ENCODE data around the gene AQP5.
"Not testable (repeated sequence)": the region's sequence is repeated elsewhere in the genome, so short reads cannot be mapped to it uniquely, and the experiment has no call there.

Gene AQP5

DNA sequence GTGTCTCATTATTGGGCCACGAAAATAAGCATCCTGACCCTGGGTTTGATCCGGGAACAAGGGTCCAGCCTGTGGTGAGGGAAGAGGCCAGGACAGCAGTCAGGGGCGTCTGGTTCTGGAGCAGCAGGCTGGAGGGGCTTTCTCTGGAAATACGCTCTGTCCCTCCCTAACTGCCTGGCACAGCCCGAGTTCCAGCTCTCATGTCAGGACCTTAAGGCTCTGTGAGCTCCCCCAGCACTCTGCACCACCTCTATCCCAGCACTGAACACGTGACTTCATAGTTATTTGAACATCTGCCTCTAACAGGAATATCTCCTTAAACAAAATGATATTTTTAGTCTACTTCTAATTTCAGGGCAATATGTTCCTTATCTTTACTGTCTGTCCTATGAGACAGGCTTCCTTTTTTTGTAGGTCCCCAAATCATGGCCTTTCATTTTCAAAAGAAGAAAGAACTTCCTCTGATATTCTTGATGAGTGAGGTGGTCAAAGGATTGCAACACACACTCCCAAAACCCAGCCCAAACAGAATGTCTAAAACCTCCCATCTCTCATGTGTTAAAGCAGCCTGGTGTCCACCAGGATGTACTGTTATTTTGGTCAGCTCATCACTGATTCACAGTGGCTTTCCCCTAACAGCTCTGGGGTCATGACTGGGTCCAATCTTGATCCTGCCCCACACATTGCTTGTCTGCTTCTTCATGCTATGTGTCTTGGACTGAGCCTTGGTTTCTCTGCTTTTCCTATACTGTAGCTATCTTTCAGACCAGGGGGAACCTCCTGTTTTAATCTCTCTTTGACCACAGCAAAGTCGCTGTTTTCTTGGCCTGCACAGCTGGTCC, 20.8 kb downstream of the AQP5 start:
- H3K36me3 ChIP-seq (replicated peaks) = no peaks in the 10 kb centered on the region
- TF ChIP-seq, protein P1, sequence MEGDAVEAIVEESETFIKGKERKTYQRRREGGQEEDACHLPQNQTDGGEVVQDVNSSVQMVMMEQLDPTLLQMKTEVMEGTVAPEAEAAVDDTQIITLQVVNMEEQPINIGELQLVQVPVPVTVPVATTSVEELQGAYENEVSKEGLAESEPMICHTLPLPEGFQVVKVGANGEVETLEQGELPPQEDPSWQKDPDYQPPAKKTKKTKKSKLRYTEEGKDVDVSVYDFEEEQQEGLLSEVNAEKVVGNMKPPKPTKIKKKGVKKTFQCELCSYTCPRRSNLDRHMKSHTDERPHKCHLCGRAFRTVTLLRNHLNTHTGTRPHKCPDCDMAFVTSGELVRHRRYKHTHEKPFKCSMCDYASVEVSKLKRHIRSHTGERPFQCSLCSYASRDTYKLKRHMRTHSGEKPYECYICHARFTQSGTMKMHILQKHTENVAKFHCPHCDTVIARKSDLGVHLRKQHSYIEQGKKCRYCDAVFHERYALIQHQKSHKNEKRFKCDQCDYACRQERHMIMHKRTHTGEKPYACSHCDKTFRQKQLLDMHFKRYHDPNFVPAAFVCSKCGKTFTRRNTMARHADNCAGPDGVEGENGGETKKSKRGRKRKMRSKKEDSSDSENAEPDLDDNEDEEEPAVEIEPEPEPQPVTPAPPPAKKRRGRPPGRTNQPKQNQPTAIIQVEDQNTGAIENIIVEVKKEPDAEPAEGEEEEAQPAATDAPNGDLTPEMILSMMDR (IDR thresholded peaks at IDR 0.05; ENCODE audit: low read depth, low read length, missing control alignments) = peak; percentile 2
- H3K4me3 ChIP-seq (ENCODE audit: low read depth, low read length) = no peak overlapping the region
- no peak overlapping the region for H3K27ac ChIP-seq
- no peak for DNase-seq
- in situ Hi-C loops (cut with HindIII; ENCODE audit: low pct_ligation_motif_present, low sequenced_read_pairs) = no loop called here
- H3K27me3 ChIP-seq (replicated peaks) = no peaks in the 10 kb centered on the region

DNA sequence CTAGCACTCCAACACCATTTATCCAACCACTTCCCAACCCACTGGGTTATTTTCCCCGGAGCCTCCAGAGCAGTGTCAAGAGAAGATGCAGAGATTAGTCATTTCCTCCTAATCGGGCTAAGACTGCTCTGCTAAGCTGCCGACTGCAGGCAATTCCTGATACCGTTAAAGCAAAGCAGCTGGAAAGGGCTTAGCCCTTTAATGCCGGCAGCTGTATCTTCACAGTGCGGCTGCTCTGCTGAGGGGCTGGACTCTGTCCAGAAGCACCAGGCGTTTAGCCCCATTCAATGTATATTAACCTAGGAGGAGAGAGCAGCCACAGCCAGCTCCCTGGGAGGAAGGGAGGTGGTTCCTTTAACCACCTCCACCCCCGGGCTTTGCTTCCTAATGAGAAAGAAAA, 22.2 kb downstream of the AQP5 start:
- TF ChIP-seq, protein P1 (IDR thresholded peaks at IDR 0.05; ENCODE audit: low read depth, low read length, missing control alignments) = peak; percentile 31
- Histone ChIP-seq H3K36me3 (replicated peaks) (no peaks in the 10 kb centered on the region), H3K27ac (peak overlapping the region; percentile 33), H3K4me3 (ENCODE audit: low read depth, low read length) (no peak overlapping the region), H3K27me3 (replicated peaks) (no peaks in the 10 kb centered on the region)
- DNase-seq = peak; percentile 82
- in situ Hi-C loops (cut with HindIII; ENCODE audit: low pct_ligation_motif_present, low sequenced_read_pairs) = no loop called here

DNA sequence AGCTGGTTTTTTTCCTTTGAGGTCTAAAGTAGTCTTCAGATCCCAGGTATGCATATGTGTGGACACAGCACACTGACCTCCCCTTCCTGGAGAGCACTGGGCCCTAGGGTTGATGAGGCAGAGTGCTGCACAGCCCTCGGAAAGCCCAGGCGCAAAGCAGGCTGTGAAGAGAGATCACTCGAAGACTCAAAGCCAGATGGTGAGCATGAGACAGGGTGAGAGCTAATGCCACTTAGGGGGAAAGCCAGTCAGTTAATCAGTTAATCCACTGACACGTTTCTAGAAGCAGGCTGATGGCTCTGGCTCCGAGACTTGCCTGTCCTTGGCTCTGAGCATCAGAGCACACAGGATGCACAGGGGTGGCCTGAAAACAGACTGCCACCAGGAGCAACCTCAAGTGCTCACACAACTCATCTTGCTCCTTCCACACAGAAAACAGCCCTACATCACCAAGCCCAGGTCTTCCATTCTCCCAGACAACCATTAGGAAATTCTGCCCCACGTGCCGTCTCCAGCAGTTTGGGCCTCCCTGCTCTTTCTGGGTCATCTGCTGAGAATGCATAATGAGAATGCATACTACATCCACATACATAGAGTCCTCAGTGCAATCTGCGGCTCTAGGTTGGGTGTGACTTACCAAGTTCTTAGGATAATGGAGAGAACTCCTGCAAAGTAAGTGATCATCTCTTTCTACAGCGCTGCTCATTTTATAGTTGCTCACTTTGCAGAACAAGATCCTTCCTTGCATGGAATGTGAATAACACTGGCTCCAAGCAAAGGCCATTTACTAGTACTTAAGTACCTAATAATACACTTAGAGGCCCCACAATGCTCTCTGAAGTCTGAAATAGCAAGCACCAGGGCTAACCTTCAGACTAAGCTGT, 23.0 kb downstream of the AQP5 start:
- peak overlapping the region; percentile 33 for H3K27ac ChIP-seq
- in situ Hi-C loops (cut with HindIII; ENCODE audit: low pct_ligation_motif_present, low sequenced_read_pairs) = no loop called here
- H3K4me3 ChIP-seq (ENCODE audit: low read depth, low read length) = no peak overlapping the region
- no peaks in the 10 kb centered on the region for H3K36me3 ChIP-seq (replicated peaks)
- DNase-seq = no peak
- H3K27me3 ChIP-seq (replicated peaks) = no peaks in the 10 kb centered on the region
- TF ChIP-seq, protein P1 (IDR thresholded peaks at IDR 0.05; ENCODE audit: low read depth, low read length, missing control alignments) = no peak

DNA sequence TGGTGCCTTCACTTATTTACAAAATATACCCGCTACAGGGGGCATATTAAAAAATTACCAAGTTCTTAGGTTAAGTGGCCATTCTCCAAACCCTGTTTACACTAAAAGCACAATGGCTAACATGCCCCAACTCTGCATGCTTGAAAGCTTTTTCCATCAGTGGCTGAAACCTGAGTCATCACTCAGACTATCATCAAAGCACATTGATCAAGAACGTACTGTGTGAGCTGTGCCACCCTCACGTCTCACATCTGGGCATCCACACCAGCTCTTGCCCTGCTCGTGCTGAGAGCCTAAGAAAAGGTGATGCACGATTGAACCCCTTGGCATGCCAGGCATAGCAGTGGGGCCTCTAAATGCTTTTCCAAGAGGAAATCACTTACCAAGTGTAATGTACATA, 24.3 kb downstream of the AQP5 start:
- DNase-seq = no peak
- no peaks in the 10 kb centered on the region for H3K36me3 ChIP-seq (replicated peaks)
- in situ Hi-C loops (cut with HindIII; ENCODE audit: low pct_ligation_motif_present, low sequenced_read_pairs) = no loop called here
- no peaks in the 10 kb centered on the region for H3K27me3 ChIP-seq (replicated peaks)
- H3K4me3 ChIP-seq (ENCODE audit: low read depth, low read length) = no peak overlapping the region
- no peak overlapping the region for H3K27ac ChIP-seq
- TF ChIP-seq, protein P1 (IDR thresholded peaks at IDR 0.05; ENCODE audit: low read depth, low read length, missing control alignments) = no peak

DNA sequence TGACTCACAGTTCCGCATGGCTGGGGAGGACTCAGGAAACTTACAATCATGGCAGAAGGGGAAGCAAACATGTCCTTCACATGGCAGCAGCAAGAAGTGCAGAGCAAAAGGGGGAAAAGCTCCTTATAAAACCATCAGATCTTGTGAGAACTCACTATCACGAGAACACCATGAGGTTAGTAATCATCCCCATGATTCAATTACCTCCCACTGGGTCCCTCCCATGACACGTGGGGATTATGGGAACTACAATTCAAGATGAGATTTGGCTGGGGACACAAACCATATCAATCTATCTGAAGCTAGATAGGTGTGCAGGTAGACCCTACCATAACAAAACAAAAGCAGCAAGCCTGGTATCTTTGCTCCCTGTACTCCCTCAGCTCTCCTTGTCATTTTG, 24.8 kb downstream of the AQP5 start:
- H3K27ac ChIP-seq; H3K27me3 ChIP-seq (replicated peaks); DNase-seq; in situ Hi-C loops (cut with HindIII; ENCODE audit: low pct_ligation_motif_present, low sequenced_read_pairs); H3K4me3 ChIP-seq (ENCODE audit: low read depth, low read length); H3K36me3 ChIP-seq (replicated peaks): not testable (repeated sequence)

DNA sequence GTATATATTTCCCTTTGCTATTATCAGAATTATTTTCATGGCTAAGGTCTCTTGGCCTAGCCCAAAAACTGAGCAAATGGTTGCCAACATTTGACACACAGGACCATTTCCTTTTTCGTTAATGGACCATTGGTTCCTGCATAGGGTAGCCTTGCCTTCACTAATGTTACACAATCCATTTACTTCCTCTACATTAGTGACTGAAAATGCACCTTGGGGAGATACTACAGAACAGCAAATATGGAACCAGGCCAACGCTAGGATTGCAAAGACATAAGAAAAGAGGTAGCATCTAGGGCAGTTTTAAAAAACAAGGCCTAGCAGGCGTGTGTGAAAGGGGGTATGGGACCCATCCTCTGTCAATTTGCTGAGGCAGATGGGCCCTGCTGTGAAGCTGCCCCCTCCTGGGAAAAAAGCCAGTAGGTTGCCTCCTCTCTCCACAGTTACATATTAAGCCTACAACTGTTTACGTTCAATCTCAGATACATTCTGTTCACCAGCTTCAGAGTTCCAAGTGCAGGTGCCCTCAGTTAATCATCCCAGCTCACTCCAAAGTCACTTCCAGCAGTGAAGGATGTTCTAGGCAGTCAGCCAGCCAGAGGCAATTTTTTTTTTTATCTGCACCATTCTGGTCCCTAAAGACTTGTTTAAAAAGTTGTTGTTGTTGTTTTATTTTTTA, 26.1 kb downstream of the AQP5 start:
- TF ChIP-seq, protein P1 (IDR thresholded peaks at IDR 0.05; ENCODE audit: low read depth, low read length, missing control alignments) = no peak
- Histone ChIP-seq H3K4me3 (ENCODE audit: low read depth, low read length) (no peak overlapping the region), H3K27ac (no peak overlapping the region), H3K27me3 (replicated peaks) (no peaks in the 10 kb centered on the region), H3K36me3 (replicated peaks) (peaks cover 10% of the 10 kb centered on the region)
- in situ Hi-C loops (cut with HindIII; ENCODE audit: low pct_ligation_motif_present, low sequenced_read_pairs) = no loop called here
- DNase-seq = no peak

DNA sequence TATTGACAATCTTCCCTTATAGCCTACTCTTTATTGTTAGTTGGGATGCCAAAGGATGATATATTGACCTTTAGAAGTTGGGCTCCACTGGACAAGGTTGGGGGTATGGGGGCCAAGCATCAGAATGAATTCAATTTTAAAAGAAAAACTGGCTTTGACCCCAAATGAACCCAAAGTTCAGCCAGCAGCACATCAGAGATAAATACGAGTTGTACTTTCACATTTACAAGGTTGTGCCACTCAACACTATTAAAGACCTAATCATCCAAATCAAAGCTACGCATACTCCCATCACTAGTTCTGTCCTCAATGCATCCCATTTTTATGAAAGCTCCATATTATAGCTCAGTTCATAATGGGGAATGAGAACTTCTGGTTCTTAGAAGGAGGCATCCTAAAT, 27.7 kb downstream of the AQP5 start:
- H3K27ac ChIP-seq; in situ Hi-C loops (cut with HindIII; ENCODE audit: low pct_ligation_motif_present, low sequenced_read_pairs); DNase-seq; H3K4me3 ChIP-seq (ENCODE audit: low read depth, low read length); H3K27me3 ChIP-seq (replicated peaks): not testable (repeated sequence)
- H3K36me3 ChIP-seq (replicated peaks) = peaks cover 20% of the 10 kb centered on the region
